Myocyte (in vitro differentiated cells): ENCODE measurements around the gene SPATA17. TPM values are rescaled to one million over a fixed set of nuclear protein-coding genes. Genes with fewer than 3 reads are reported as not detected.

Experiments
- DNase-seq: peaks from one replicate; pipeline ENCODE4 v3.0.0-alpha.2; 2012; ENCODE audit warnings: low read depth
- total RNA-seq: library from RNA; depleted of rRNA; stranded (reverse); fragments of >200 nt; gene quantifications from 2 replicates; pipeline ENCODE4 v1.2.3, GENCODE V29; 2014

SPATA17 gene
- total RNA-seq, 1 donor from 2014 or later, result 1.6 TPM

DNA sequence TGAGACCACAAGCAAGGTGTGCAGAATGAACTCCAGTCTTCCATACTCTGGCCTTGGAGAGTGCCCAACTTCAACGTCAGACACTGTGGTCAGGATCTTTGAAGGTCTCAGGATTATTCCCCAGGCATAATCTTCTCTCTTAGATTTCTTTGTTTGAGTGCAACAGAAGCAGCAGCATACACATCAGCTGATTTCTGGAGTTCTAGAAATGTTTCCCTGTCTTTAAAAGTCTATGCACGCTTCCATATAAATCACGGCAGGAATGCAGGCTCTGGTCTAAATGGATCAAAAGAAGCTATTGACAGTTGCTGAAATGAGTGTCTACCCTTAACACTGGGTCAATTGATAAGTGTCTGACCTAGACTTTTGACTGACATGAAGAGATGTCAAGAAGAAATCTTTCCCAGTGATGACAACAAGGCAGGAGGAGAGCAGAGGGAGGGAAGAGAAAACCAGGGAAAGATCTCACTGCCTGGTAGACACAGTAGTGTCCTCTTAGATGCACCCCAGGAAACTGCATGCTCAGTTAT, 279.7 kb downstream of the SPATA17 start:
- no peak for DNase-seq

GRCh38 chr1:217911908-217912307, 280.8 kb downstream of the SPATA17 start:
- no peak for DNase-seq

- DNase-seq, result no peak
Measured at GRCh38 chr1:217917281-217917887, 286.2 kb downstream of the SPATA17 start.

DNA sequence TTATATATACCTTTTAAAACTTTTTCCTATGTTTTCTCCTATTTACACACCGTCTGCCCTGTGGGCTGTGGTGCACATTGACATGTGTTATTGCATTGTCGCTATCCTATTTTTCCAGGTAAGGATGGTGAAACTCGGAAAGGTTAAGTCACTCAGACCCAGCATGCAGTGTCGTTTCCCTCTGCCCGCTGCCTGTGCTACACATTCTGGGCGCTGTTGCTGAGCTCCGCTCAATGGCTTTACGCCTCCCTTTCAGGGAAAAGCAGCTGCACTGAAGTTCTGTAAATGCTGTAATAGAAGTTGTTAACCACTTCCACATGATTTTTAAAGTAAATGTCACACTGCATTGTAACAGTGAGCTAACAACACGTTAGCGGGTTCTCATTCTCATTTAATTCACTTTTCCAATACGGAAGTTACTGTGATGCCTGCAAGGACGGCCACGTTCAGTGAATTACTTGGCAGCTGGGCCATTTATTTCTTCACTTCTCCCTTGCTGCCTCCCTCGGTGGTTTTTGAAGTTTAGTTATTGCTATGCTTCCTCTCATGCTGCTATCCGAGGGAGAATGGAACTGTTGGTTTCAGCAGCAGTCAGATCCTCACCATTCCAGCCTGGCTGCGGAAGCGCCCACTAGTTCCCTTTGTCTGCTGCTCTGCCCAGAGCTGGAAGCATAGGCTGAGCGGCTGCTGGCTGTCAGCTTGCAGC, 288.7 kb downstream of the SPATA17 start:
- no peak for DNase-seq

Other genes starting within 250 kb of the SPATA17 start
- 12.0 and 15.0 TPM in 2 replicates for gene GPATCH2, start 254 bp upstream of the SPATA17 start, total RNA-seq